Nephron progenitor cell (in vitro differentiated cells): ENCODE data around the gene HDAC4.

Source experiments
- DNase-seq: peaks from one replicate; pipeline ENCODE4 v3.0.0; 2021
- H3K27ac Mint-ChIP-seq: 2 replicates; pipeline ENCODE4 v1.8.0; 2021; ENCODE audit warnings: mild to moderate bottlenecking, moderate library complexity, mixed read lengths
- H3K27me3 Mint-ChIP-seq: 2 replicates; pipeline ENCODE4 v1.8.0; 2021; ENCODE audit warnings: mild to moderate bottlenecking, low read depth, mixed read lengths; ENCODE audit not compliant: poor library complexity
- H3K36me3 Mint-ChIP-seq: 2 replicates; pipeline ENCODE4 v1.8.0; 2021; ENCODE audit warnings: low read depth, mixed read lengths
- H3K4me1 Mint-ChIP-seq: 2 replicates; pipeline ENCODE4 v1.8.0; 2021; ENCODE audit warnings: mixed read lengths
- H3K4me3 Mint-ChIP-seq: 2 replicates; pipeline ENCODE4 v1.8.0; 2021; ENCODE audit warnings: mild to moderate bottlenecking, moderate library complexity, mixed read lengths
- H3K9me3 Mint-ChIP-seq: 2 replicates; pipeline ENCODE4 v1.8.0; 2021; ENCODE audit warnings: mild to moderate bottlenecking, moderate library complexity, mixed read lengths
- CTCF ChIP-seq: fragments of 200-600 bp; sonication (generic); IDR thresholded peaks from 2 replicates; pipeline ENCODE4 v1.5.0; 2021; ENCODE audit warnings: antibody characterized with exemption

Gene HDAC4

GRCh38 chr2:239358062-239358754 lies 42.6 kb downstream of the HDAC4 start:
- no peak for DNase-seq
- Mint-ChIP-seq H3K27ac (peak overlapping the region; percentile 73), H3K4me3 (no peak overlapping the region)

DNA sequence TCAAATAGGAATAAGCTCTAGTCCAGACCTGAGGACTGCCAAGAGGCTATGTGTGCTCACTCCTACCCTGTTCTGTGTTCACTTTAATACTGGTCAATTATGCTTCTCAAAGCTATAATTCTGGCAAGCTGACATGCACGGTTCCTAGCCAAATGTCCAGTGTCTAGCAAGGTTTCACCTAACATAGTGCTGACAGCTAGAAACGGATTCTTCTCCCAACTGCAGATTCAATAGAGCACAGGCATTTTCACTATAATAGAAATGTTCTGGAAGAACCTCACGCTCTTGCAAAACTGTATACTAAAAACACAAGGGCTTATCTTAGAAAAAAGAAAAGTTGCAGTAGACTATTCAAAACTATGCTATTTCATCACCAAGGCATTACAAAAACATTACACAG lies 45.1 kb downstream of the HDAC4 start:
- DNase-seq: no peak
- Mint-ChIP-seq H3K4me1 (peaks cover 23% of the 10 kb centered on the region), H3K9me3 (peaks cover 46% of the 10 kb centered on the region), H3K27ac (no peak overlapping the region), H3K27me3 (peaks cover 2% of the 10 kb centered on the region), H3K4me3 (no peak overlapping the region), H3K36me3 (peaks cover 77% of the 10 kb centered on the region)
- TF ChIP-seq CTCF: no peak

More at GRCh38 chr2:239358062-239358754, 42.6 kb downstream of the HDAC4 start:
- Mint-ChIP-seq H3K36me3 (peaks cover 62% of the 10 kb centered on the region), H3K9me3 (peaks cover 46% of the 10 kb centered on the region), H3K4me1 (peaks cover 29% of the 10 kb centered on the region), H3K27me3 (peaks cover 2% of the 10 kb centered on the region)
- no peak for TF ChIP-seq CTCF

GRCh38 chr2:239355139-239355538 lies 45.7 kb downstream of the HDAC4 start:
- peaks cover 21% of the 10 kb centered on the region for H3K4me1 Mint-ChIP-seq
- DNase-seq: no peak
- H3K36me3 Mint-ChIP-seq: peaks cover 79% of the 10 kb centered on the region
- no peak for TF ChIP-seq CTCF
- peaks cover 2% of the 10 kb centered on the region for H3K27me3 Mint-ChIP-seq
- H3K4me3 Mint-ChIP-seq: no peak overlapping the region
- H3K9me3 Mint-ChIP-seq: peaks cover 46% of the 10 kb centered on the region
- no peak overlapping the region for H3K27ac Mint-ChIP-seq

DNA sequence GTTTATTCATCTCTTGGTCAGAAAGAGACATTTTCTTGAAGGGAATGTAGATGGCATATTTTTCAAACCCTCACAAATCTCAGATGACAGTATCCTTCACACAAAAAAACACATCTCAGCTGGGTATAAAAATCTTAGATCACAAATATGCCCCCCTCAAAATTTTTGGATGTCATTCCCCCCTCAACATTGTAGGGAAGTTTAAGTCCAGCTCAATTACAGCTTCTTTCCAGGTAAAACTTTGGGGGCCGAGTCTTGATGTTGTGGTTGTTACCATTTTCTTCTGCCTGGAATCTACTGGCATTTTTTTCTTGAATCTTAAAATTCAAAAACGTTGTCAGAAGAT lies 46.1 kb downstream of the HDAC4 start:
- peaks cover 22% of the 10 kb centered on the region for H3K4me1 Mint-ChIP-seq
- peaks cover 2% of the 10 kb centered on the region for H3K27me3 Mint-ChIP-seq
- DNase-seq: no peak
- H3K36me3 Mint-ChIP-seq: peaks cover 79% of the 10 kb centered on the region
- no peak for TF ChIP-seq CTCF
- H3K9me3 Mint-ChIP-seq: peaks cover 46% of the 10 kb centered on the region
- no peak overlapping the region for H3K4me3 Mint-ChIP-seq
- no peak overlapping the region for H3K27ac Mint-ChIP-seq

- DNase-seq: no peak
- H3K27me3 Mint-ChIP-seq: peaks cover 2% of the 10 kb centered on the region
- H3K4me3 Mint-ChIP-seq: no peak overlapping the region
- TF ChIP-seq CTCF: no peak
- peaks cover 84% of the 10 kb centered on the region for H3K36me3 Mint-ChIP-seq
- H3K27ac Mint-ChIP-seq: no peak overlapping the region
- H3K9me3 Mint-ChIP-seq: peaks cover 46% of the 10 kb centered on the region
- peaks cover 28% of the 10 kb centered on the region for H3K4me1 Mint-ChIP-seq
Measured at GRCh38 chr2:239354132-239354790, 46.6 kb downstream of the HDAC4 start.

GRCh38 chr2:239353692-239354091 lies 47.1 kb downstream of the HDAC4 start:
- no peak for DNase-seq
- no peak for TF ChIP-seq CTCF
- Mint-ChIP-seq H3K9me3 (peaks cover 45% of the 10 kb centered on the region), H3K4me1 (peaks cover 32% of the 10 kb centered on the region), H3K27me3 (peaks cover 2% of the 10 kb centered on the region), H3K27ac (no peak overlapping the region), H3K36me3 (peaks cover 84% of the 10 kb centered on the region), H3K4me3 (no peak overlapping the region)
